ENCODE measurements around the gene WAPL. TPM values are rescaled to one million over a fixed set of nuclear protein-coding genes. Genes with fewer than 3 reads are reported as not detected.

WAPL gene
- total and polyA plus RNA-seq, 9 of the 15 experiments (the other 6 are each of a cell fraction or from before 2014, with no cell fraction given) = 14.3 to 36.4 (median 25.3) TPM

- in situ Hi-C loops (cut with MboI) = loop anchor here (5.0 kb wide), 1 partner anchor 182 kb away; no protein-coding TSS in a partner anchor
- CTCF ChIA-PET (ENCODE audit: low intra/inter-chr PET ratio) = interaction anchor here (0.8 to 1.0 kb wide), 2 partner anchors 183 to 185 kb away, joined by 4 to 6 read pairs; no protein-coding TSS in a partner anchor
- BruUV-seq (replicated peaks) = no TSS peak
- peaks cover 4 to 29% of the 10 kb centered on the region in 2 experiments; a peak in 3 of 5 replicates for H3K27me3 ChIP-seq (ENCODE audit: control insufficient read depth in 2 of 2, insufficient read depth in 2 of 2, low read length in 2 of 2)
- H3K79me2 ChIP-seq (ENCODE audit: control insufficient read depth, insufficient read depth, low read length) = no peaks in the 10 kb centered on the region
- FAIRE-seq (peak; percentile 86), DNase-seq (ENCODE audit: extremely low read depth in 1 of 4, low spot score in 3 of 4) (peak; percentile 77 to 92 (median 82)), ATAC-seq (peak; percentile 99)
- H3K9ac ChIP-seq (ENCODE audit: insufficient read depth in 1 of 2, low read depth in 2 of 2, low read length in 2 of 2) = peak overlapping the region in 1 of 2 experiments; percentile 88; a peak in 2 of 4 replicates
- peaks cover 0 to 21% of the 10 kb centered on the region in 2 experiments; a peak in 2 of 5 replicates for H3K4me1 ChIP-seq (replicated peaks in 1 of 2; ENCODE audit: control insufficient read depth in 2 of 2, insufficient read depth in 2 of 2, low read length in 2 of 2)
- peak overlapping the region; percentile 76 for H3K4me2 ChIP-seq (ENCODE audit: insufficient read depth, low read length)
- POLR2A ChIA-PET = interaction anchor here (0.6 to 1.6 kb wide), 4 partner anchors 10 to 260 kb away, joined by 3 to 6 read pairs (median 5); no protein-coding TSS in a partner anchor
- H3K9me1 ChIP-seq (ENCODE audit: control insufficient read depth, insufficient read depth, low read length) = no peaks in the 10 kb centered on the region
- intact Hi-C loops (cut with micrococcal nuclease) = loop anchor here (1.0 kb wide), 2 partner anchors 123 to 185 kb away; no protein-coding TSS in a partner anchor
- no peak overlapping the region for H3K27ac ChIP-seq (ENCODE audit: extremely low read depth, low read depth, low read length)
- H3K9me3 ChIP-seq (replicated peaks; ENCODE audit: control insufficient read depth, insufficient read depth, low read depth, low read length) = no peaks in the 10 kb centered on the region
- no peaks in the 10 kb centered on the region; the same call in 1 of the 2 replicates for H4K20me1 ChIP-seq (replicated peaks; ENCODE audit: control insufficient read depth, insufficient read depth, low read length)
- no peaks in the 10 kb centered on the region for H3K36me3 ChIP-seq (ENCODE audit: control insufficient read depth, insufficient read depth, low read length)
- peak overlapping the region; percentile 49 for H3K4me3 ChIP-seq
- H2AFZ ChIP-seq (ENCODE audit: low read depth, low read length) = peak overlapping the region; percentile 90
- 1% methylated on average over 57 of the region's 90 CpGs for WGBS (ENCODE audit: insufficient coverage, low coverage, missing lambda C conversion rate)
- TF ChIP-seq TEAD1 (CRISPR knock-in tag; IDR thresholded peaks at IDR 0.05) (peak in 1 of 2 experiments; percentile 86; a peak in 1 of 4 replicates), ZZZ3 (IDR thresholded peaks at IDR 0.05) (no peak), RCOR1 (IDR thresholded peaks at IDR 0.05; ENCODE audit: borderline replicate concordance in 1 of 2, low read depth in 2 of 2, low read length in 2 of 2) (peak in 1 of 2 experiments; percentile 71; a peak in 1 of 4 replicates), TEAD4 (IDR thresholded peaks at IDR 0.05; ENCODE audit: low read length) (0 out of 2 replicates have a peak, but pooled peaks have one; percentile 32), TEAD4 (CRISPR knock-in tag; IDR thresholded peaks at IDR 0.05; ENCODE audit: borderline replicate concordance) (no peak), SMARCA5 (IDR thresholded peaks at IDR 0.05) (no peak), MTA1 (IDR thresholded peaks at IDR 0.05; ENCODE audit: borderline replicate concordance) (no peak), MTA3 (IDR thresholded peaks at IDR 0.05; ENCODE audit: borderline replicate concordance) (peak; percentile 40; the same call in 1 of the 2 replicates), CBX1 (IDR thresholded peaks at IDR 0.05; ENCODE audit: low read depth) (no peak), ATF1 (CRISPR knock-in tag; IDR thresholded peaks at IDR 0.05) (no peak), ATF1 (tag; IDR thresholded peaks at IDR 0.05) (peak; percentile 26; the same call in 1 of the 2 replicates), PKNOX1 (IDR thresholded peaks at IDR 0.05) (peak; percentile 49; the same call in 1 of the 2 replicates), ZMIZ1 (IDR thresholded peaks at IDR 0.05; ENCODE audit: low read depth in 2 of 2, low read length in 2 of 2) (no peak), GATA2 (CRISPR knock-in tag; IDR thresholded peaks at IDR 0.05) (no peak), PHF20 (IDR thresholded peaks at IDR 0.05; ENCODE audit: partially characterized antibody) (peak; percentile 38)
- TF ChIP-seq, protein P1, sequence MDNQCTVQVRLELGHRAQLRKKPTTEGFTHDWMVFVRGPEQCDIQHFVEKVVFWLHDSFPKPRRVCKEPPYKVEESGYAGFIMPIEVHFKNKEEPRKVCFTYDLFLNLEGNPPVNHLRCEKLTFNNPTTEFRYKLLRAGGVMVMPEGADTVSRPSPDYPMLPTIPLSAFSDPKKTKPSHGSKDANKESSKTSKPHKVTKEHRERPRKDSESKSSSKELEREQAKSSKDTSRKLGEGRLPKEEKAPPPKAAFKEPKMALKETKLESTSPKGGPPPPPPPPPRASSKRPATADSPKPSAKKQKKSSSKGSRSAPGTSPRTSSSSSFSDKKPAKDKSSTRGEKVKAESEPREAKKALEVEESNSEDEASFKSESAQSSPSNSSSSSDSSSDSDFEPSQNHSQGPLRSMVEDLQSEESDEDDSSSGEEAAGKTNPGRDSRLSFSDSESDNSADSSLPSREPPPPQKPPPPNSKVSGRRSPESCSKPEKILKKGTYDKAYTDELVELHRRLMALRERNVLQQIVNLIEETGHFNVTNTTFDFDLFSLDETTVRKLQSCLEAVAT (IDR thresholded peaks at IDR 0.05) = peak in 1 of 2 experiments; percentile 73; a peak in 2 of 4 replicates
Measured at GRCh38 chr10:86399879-86400704, 121.5 kb downstream of the WAPL start.

All from K562 (cell line).